NCI-H1417 treated with DMSO at 0.1 percent for 48 hours (cell line): ENCODE results near the gene GALNT11.

Experiments
- DNase-seq: peaks from one replicate; lab custom pipeline; 2025; lab: John Stamatoyannopoulos, UW

GALNT11 gene

DNA sequence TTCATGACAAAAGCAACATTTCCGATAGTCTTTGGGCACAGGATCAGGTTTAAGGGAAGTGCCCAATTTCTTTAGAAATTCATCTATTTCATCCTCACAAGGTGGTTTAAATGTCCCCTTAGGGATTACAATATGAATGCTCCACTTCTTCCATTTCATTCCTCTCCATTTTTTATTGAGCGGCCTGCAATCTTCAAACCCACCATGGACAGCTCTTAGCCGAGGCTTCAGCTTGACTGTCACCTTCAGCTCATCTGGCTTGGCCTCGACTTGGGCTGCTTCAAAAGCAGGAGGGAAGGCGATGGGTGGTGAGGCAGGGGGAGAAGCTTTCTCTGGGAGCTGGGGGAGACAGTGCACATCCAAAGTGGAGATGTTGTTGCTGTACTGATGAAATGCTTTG, 123.2 kb downstream of the GALNT11 start:
- DNase-seq = no peak

- no peak for DNase-seq
These were observed 123.9 kb downstream of the GALNT11 start for GRCh38 chr7:152149363-152149762.

- no peak for DNase-seq
These were observed 126.8 kb downstream of the GALNT11 start for GRCh38 chr7:152152267-152152666.

GRCh38 chr7:152158801-152159587, 133.5 kb downstream of the GALNT11 start:
- DNase-seq = no peak

DNA sequence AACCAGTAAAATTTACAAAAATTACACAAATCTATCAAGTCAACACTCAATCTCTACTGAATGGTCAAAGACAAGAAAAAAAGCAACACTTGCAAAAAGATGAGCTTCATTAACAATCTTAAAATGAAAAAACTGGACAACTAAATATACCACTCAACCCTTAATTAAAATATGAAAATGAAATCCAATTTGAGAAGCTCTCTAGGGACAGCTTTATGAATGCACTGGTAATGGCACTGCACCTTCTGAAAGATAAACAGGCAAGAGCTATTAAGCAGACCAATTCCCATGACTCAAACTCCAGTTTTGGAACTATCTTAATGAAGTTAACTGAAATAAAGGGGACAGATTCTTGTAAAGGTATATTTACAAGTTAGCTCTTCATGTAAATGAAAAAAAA, 135.7 kb downstream of the GALNT11 start:
- no peak for DNase-seq

GRCh38 chr7:152162287-152162686, 136.8 kb downstream of the GALNT11 start:
- DNase-seq = no peak
